ENCODE results near the gene SP3. TPM values are rescaled to one million over a fixed set of nuclear protein-coding genes. Genes with fewer than 3 reads are reported as not detected.

The SP3 gene
- total and polyA plus RNA-seq, 4 donors, result 14.5 to 183 (median 55.2) TPM

DNA sequence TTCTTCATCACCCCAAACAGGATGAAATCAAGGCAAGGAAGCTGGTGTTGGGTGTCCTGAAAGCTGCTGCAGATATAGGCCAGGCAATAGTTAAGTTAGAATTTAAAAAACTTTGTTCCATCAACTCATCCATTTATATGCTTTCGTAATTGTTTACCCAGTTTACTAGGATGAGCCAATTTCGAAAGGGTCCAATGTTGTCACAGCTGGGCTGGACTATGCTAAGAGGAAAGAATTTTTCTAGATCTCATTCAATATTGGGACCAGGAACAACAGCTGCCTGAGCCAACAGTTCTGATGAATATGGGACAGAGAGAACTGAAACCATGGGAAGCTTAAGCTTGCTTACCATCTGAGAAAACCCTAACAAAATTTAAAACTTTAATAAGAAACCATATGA lies 21.6 kb upstream of the SP3 start:
- ATAC-seq (ENCODE audit: insufficient read depth, low FRiP score) (no peak), DNase-seq (peak; percentile 74 to 96 (median 91))
- H3K4me3 ChIP-seq, result no peak overlapping the region
- no peaks in the 10 kb centered on the region for H3K36me3 ChIP-seq (ENCODE audit: control insufficient read depth in 4 of 4, insufficient read depth in 4 of 4, low read length in 4 of 4)
- 52 to 69% methylated on average over 2 of the region's 2 CpGs for WGBS, 2 donors
- H3K4me1 ChIP-seq (ENCODE audit: control insufficient read depth in 5 of 5, insufficient read depth in 5 of 5, low read length in 5 of 5), result peaks cover 12 to 78% (median 25%) of the 10 kb centered on the region in 5 donors
- H3K9ac ChIP-seq (ENCODE audit: insufficient read depth in 1 of 2, low read length in 2 of 2), result peak overlapping the region in 1 of 2 donors; percentile 18
- TF ChIP-seq, protein P1, sequence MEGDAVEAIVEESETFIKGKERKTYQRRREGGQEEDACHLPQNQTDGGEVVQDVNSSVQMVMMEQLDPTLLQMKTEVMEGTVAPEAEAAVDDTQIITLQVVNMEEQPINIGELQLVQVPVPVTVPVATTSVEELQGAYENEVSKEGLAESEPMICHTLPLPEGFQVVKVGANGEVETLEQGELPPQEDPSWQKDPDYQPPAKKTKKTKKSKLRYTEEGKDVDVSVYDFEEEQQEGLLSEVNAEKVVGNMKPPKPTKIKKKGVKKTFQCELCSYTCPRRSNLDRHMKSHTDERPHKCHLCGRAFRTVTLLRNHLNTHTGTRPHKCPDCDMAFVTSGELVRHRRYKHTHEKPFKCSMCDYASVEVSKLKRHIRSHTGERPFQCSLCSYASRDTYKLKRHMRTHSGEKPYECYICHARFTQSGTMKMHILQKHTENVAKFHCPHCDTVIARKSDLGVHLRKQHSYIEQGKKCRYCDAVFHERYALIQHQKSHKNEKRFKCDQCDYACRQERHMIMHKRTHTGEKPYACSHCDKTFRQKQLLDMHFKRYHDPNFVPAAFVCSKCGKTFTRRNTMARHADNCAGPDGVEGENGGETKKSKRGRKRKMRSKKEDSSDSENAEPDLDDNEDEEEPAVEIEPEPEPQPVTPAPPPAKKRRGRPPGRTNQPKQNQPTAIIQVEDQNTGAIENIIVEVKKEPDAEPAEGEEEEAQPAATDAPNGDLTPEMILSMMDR (IDR thresholded peaks at IDR 0.05; ENCODE audit: control extremely low read depth, extremely low read depth), result no peak
- no peaks in the 10 kb centered on the region for H3K9me3 ChIP-seq (ENCODE audit: control insufficient read depth in 4 of 4, insufficient read depth in 3 of 4, low read length in 3 of 4)
- no peaks in the 10 kb centered on the region for H3K27me3 ChIP-seq (ENCODE audit: control insufficient read depth in 3 of 3, insufficient read depth in 3 of 3, low read length in 2 of 3)
- H3K27ac ChIP-seq (ENCODE audit: low read depth in 1 of 2, low read length in 1 of 2), result no peak overlapping the region

DNA sequence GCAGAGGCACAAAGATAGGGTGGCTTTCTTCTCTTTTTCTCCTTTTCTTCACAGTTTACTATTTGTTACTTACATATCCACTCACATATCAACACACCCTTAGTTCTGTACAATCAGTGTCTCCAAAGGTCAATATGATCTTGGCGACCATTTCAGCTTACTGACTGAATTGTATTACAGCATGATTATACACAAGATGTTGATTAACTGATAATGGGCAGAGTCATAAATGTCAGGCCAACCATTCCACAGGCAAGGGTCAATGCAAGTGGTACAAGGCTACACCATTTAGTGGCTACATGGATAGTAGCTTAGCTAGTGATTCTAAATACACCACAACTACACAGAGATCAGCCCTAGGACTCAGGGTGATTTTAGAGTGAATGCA lies 20.4 kb upstream of the SP3 start:
- no peaks in the 10 kb centered on the region for H3K27me3 ChIP-seq (ENCODE audit: control insufficient read depth in 3 of 3, insufficient read depth in 3 of 3, low read length in 2 of 3)
- no peak overlapping the region for H3K4me3 ChIP-seq
- peak in 1 of 3 donors; percentile 52 for DNase-seq
- H3K9me3 ChIP-seq (ENCODE audit: control insufficient read depth in 4 of 4, insufficient read depth in 3 of 4, low read length in 3 of 4), result no peaks in the 10 kb centered on the region
- TF ChIP-seq, protein P1 (IDR thresholded peaks at IDR 0.05; ENCODE audit: control extremely low read depth, extremely low read depth), result no peak
- peaks cover 10 to 66% (median 14%) of the 10 kb centered on the region in 5 donors for H3K4me1 ChIP-seq (ENCODE audit: control insufficient read depth in 5 of 5, insufficient read depth in 5 of 5, low read length in 5 of 5)
- H3K36me3 ChIP-seq (ENCODE audit: control insufficient read depth in 4 of 4, insufficient read depth in 4 of 4, low read length in 4 of 4), result no peaks in the 10 kb centered on the region
- 76 to 77% methylated on average over 1 of the region's 1 CpG for WGBS, 2 donors
- H3K27ac ChIP-seq (ENCODE audit: low read depth in 1 of 2, low read length in 1 of 2), result no peak overlapping the region
- peak overlapping the region in 1 of 2 donors; percentile 27 for H3K9ac ChIP-seq (ENCODE audit: insufficient read depth in 1 of 2, low read length in 2 of 2)
- ATAC-seq (ENCODE audit: insufficient read depth, low FRiP score), result no peak

DNA sequence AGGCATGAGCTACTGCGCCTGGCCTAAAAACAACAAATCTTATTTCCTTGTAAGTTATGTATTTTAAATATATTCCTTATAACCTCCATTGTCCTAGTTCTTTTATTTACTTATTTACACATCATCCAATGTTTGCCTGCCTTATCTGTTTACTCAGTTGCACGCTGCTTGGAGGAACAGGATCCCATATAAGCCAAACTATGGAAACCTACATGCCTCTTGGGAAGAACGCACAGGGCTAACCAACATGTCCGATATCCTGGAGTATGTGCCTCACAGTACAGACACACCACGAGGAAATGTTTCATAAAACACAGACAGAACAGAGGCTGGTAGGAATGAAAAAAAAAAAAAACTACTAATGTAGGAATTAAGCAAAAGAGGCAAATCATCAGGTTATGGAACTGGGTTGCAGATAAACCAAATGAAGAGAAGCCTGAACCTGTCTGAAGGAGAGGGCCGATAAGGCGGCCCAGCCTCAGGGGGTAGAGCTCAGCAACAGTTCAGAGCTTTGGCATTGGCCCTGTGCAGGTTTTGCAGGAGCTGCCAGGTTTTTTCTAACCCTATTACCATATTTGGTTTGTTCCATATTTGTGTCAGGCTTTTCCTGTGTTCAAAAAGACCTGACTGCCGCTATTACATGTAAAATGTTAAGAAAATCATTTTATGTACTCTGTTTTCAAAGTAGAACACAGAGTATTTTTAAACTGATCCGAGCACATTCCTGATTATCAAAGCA lies 19.9 kb upstream of the SP3 start:
- DNase-seq (peak in 2 of 3 donors; percentile 62 to 77), ATAC-seq (ENCODE audit: insufficient read depth, low FRiP score) (no peak)
- H3K36me3 ChIP-seq (ENCODE audit: control insufficient read depth in 4 of 4, insufficient read depth in 4 of 4, low read length in 4 of 4), result no peaks in the 10 kb centered on the region
- TF ChIP-seq, protein P1 (IDR thresholded peaks at IDR 0.05; ENCODE audit: control extremely low read depth, extremely low read depth), result no peak
- H3K4me3 ChIP-seq, result no peak overlapping the region
- H3K27ac ChIP-seq (ENCODE audit: low read depth in 1 of 2, low read length in 1 of 2), result no peak overlapping the region
- H3K9ac ChIP-seq (ENCODE audit: insufficient read depth in 1 of 2, low read length in 2 of 2), result peak overlapping the region in 1 of 2 donors; percentile 27
- no peaks in the 10 kb centered on the region for H3K9me3 ChIP-seq (ENCODE audit: control insufficient read depth in 4 of 4, insufficient read depth in 3 of 4, low read length in 3 of 4)
- H3K4me1 ChIP-seq (ENCODE audit: control insufficient read depth in 5 of 5, insufficient read depth in 5 of 5, low read length in 5 of 5), result peaks cover 8 to 62% (median 14%) of the 10 kb centered on the region in 5 donors
- WGBS, 2 donors, result 67 to 71% methylated on average over 9 of the region's 9 CpGs
- no peaks in the 10 kb centered on the region for H3K27me3 ChIP-seq (ENCODE audit: control insufficient read depth in 3 of 3, insufficient read depth in 3 of 3, low read length in 2 of 3)
